PC-3 (cell line): ENCODE data around the gene CCDC34. TPM values are rescaled to one million over a fixed set of nuclear protein-coding genes. Genes with fewer than 3 reads are reported as not detected.

ENCODE experiments used
- ATAC-seq: fragments of 200-7000 bp; cut with Tn5 transposase; 2 replicates; pipeline ENCODE4 v1.9.1; 2020; ENCODE audit warnings: mild to moderate bottlenecking, moderate library complexity
- BruUV-seq: library from RNA; stranded (reverse); fragments of 400-500 nt; replicated peaks from 2 replicates; lab custom pipeline; 2021; lab: Mats Ljungman, UMichigan
- CTCF ChIA-PET: fragments of 300-600 bp; sonication (Branson Sonifier 250); formaldehyde crosslinking; loops from one replicate; lab custom pipeline; 2022; ENCODE audit warnings: antibody characterized with exemption; lab: Charles Lee
- POLR2A ChIA-PET: fragments of 300-600 bp; sonication (Branson Sonifier 250); formaldehyde crosslinking; loops from one replicate; lab custom pipeline; 2022; ENCODE audit warnings: antibody characterized with exemption; ENCODE audit not compliant: unreplicated experiment; lab: Charles Lee
- DNase-seq: peaks from one replicate; pipeline ENCODE4 v3.0.0-alpha.2; 2015
- H2AFZ ChIP-seq: fragments of 300-600 bp; sonication (generic); 2 replicates; pipeline ENCODE4 v1.6.0; 2016; ENCODE audit warnings: antibody characterized with exemption, low read length
- H3F3A ChIP-seq: fragments of 300-600 bp; sonication (generic); one replicate; pipeline ENCODE4 v1.6.0; 2017; ENCODE audit warnings: antibody characterized with exemption, low read length, control low read depth, mild to moderate bottlenecking; ENCODE audit not compliant: unreplicated experiment
- H3K27ac ChIP-seq: fragments of 300-600 bp; sonication (generic); 2 replicates; pipeline ENCODE4 v1.5.1; 2016; ENCODE audit warnings: mild to moderate bottlenecking, low read length
- H3K27me3 ChIP-seq: fragments of 300-600 bp; sonication (generic); 2 replicates; pipeline ENCODE4 v1.6.1; 2016; ENCODE audit warnings: low read length, mixed read lengths
- H3K36me3 ChIP-seq: fragments of 300-600 bp; sonication (generic); 2 replicates; pipeline ENCODE4 v1.6.1; 2016; ENCODE audit warnings: low read depth, mixed run types, low read length, mixed read lengths
- H3K4me1 ChIP-seq: fragments of 300-600 bp; sonication (generic); 2 replicates; pipeline ENCODE4 v1.5.1; 2016; ENCODE audit warnings: low read length; ENCODE audit not compliant: insufficient read depth
- H3K4me2 ChIP-seq: fragments of 300-600 bp; sonication (generic); 2 replicates; pipeline ENCODE4 v1.6.0; 2016; ENCODE audit warnings: low read length
- H3K4me3 ChIP-seq: fragments of 300-600 bp; sonication (generic); 2 replicates; pipeline ENCODE4 v1.5.1; 2016; ENCODE audit warnings: mild to moderate bottlenecking, low read length, mixed read lengths
- H3K79me2 ChIP-seq: fragments of 300-600 bp; sonication (generic); 2 replicates; pipeline ENCODE4 v1.6.1; 2017; ENCODE audit warnings: low read length, mixed read lengths
- H3K9ac ChIP-seq: fragments of 300-600 bp; sonication (generic); 2 replicates; pipeline ENCODE4 v1.6.0; 2016; ENCODE audit warnings: mild to moderate bottlenecking, low read length
- H3K9me2 ChIP-seq: fragments of 300-600 bp; sonication (generic); replicated peaks from 2 replicates; pipeline ENCODE4 v1.6.1; 2016; ENCODE audit warnings: mixed run types, low read length, mixed read lengths
- H3K9me3 ChIP-seq: fragments of 300-600 bp; sonication (generic); 2 replicates; pipeline ENCODE4 v1.6.1; 2016; ENCODE audit warnings: low read length, mixed read lengths
- H4K20me1 ChIP-seq: fragments of 300-600 bp; sonication (generic); 2 replicates; pipeline ENCODE4 v1.6.1; 2016; ENCODE audit warnings: low read length, mixed read lengths
- EZH2 ChIP-seq: fragments of 300-600 bp; sonication (generic); IDR thresholded peaks from one replicate; pipeline ENCODE4 v1.6.1; 2017; ENCODE audit warnings: antibody characterized with exemption, mild to moderate bottlenecking, low read length; ENCODE audit not compliant: unreplicated experiment
- EZH2phosphoT487 ChIP-seq: fragments of 300-600 bp; sonication (generic); IDR thresholded peaks from 2 replicates; pipeline ENCODE4 v1.6.1; 2018; ENCODE audit warnings: mild to moderate bottlenecking, antibody characterized with exemption, low read length, borderline replicate concordance
- intact Hi-C: fragments of 100-400 bp; cut with micrococcal nuclease; formaldehyde crosslinking; loops from 2 replicates; pipeline ENCODE4 v1.9.0; 2023
- total RNA-seq: library from RNA; depleted of rRNA; stranded (reverse); fragments of >200 nt; gene quantifications from 2 replicates; pipeline ENCODE4 v1.2.3, GENCODE V29; 2014
- TF ChIP-seq, protein P1 (sequence below): fragments of 300-600 bp; sonication (generic); conservative IDR thresholded peaks from 2 replicates; pipeline ENCODE4 v1.5.1; 2017; ENCODE audit warnings: antibody characterized with exemption, low read depth, mild to moderate bottlenecking, low read length

The CCDC34 gene
- total RNA-seq, 1 experiment from 2014 or later: 11.0 TPM

DNA sequence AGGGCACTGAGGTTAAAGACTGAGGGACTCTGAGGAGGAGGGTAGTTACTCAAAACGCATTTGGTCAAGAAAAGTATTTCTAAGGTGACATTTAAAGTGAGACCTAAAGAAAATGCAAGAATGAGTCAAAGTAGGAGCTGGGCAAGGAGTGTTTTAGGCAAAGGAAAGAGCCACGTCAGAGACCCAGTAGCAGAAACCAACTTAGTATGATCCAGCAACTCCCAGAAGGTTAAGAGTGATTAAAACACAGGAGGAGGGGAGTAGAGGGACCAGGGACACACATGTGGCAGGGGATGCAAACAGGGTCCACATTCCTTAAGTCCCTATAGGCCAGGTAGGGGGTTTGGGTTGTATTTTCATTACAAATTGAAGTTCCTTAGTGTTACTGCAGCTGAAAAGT lies 24.3 kb upstream of the CCDC34 start:
- POLR2A ChIA-PET: interaction anchor here (0.5 kb wide), 1 partner anchor 203 kb away, joined by 3 read pairs; no protein-coding TSS in a partner anchor
- peaks cover 18% of the 10 kb centered on the region for H3K4me1 ChIP-seq

DNA sequence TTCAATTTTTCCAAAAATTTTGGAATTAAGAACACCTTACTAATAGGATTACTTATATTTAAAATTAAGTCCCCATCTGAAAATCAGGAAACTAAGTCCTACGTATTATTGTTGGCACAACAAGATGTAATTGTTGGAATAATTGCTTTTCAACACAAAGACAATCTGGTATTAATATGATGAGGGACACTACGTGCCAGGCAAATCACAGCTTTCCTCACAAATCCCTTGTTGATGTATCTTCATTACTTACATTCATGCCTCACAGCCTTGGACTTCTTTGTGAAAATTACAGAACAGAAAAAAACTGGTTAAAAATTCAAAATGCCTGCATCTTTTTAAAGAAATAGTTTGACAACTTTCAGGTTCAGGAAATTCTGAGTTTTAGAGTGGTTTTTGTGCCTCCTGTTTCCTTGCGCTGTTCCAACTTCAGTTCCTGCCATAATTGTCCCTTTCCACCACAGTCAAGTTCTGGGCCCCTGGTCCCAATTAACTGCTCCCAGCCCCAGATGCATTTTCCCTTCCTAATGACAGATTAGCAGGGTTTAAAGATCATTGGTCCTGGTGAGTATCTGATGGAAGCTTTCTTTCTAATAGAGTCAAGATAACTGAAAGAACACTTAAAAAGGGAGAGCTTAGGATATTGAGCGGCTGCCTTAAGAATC lies 23.3 kb upstream of the CCDC34 start:
- Histone ChIP-seq H2AFZ (no peak overlapping the region), H3K27ac (no peak overlapping the region), H3K4me3 (no peak overlapping the region), H3K27me3 (no peaks in the 10 kb centered on the region), H3K4me1 (peaks cover 7% of the 10 kb centered on the region), H3K9ac (no peak overlapping the region), H3K79me2 (no peaks in the 10 kb centered on the region), H3K9me3 (no peaks in the 10 kb centered on the region), H4K20me1 (no peaks in the 10 kb centered on the region), H3K9me2 (no peaks in the 10 kb centered on the region), H3F3A (no peaks in the 10 kb centered on the region), H3K36me3 (no peaks in the 10 kb centered on the region), H3K4me2 (no peak overlapping the region)
- TF ChIP-seq EZH2phosphoT487 (no peak), EZH2 (no peak)
- TF ChIP-seq, protein P1, sequence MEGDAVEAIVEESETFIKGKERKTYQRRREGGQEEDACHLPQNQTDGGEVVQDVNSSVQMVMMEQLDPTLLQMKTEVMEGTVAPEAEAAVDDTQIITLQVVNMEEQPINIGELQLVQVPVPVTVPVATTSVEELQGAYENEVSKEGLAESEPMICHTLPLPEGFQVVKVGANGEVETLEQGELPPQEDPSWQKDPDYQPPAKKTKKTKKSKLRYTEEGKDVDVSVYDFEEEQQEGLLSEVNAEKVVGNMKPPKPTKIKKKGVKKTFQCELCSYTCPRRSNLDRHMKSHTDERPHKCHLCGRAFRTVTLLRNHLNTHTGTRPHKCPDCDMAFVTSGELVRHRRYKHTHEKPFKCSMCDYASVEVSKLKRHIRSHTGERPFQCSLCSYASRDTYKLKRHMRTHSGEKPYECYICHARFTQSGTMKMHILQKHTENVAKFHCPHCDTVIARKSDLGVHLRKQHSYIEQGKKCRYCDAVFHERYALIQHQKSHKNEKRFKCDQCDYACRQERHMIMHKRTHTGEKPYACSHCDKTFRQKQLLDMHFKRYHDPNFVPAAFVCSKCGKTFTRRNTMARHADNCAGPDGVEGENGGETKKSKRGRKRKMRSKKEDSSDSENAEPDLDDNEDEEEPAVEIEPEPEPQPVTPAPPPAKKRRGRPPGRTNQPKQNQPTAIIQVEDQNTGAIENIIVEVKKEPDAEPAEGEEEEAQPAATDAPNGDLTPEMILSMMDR: no peak
- intact Hi-C loops: no loop called here
- ATAC-seq: no peak
- ChIA-PET POLR2A (no interaction called here), CTCF (no interaction called here)
- BruUV-seq: no TSS peak
- DNase-seq: no peak

More for the DNA sequence above, 24.3 kb upstream of the CCDC34 start:
- Histone ChIP-seq H3K4me2 (no peak overlapping the region), H3K9me3 (no peaks in the 10 kb centered on the region), H3K27ac (no peak overlapping the region), H4K20me1 (no peaks in the 10 kb centered on the region), H2AFZ (no peak overlapping the region), H3K79me2 (no peaks in the 10 kb centered on the region), H3K27me3 (no peaks in the 10 kb centered on the region), H3K4me3 (no peak overlapping the region), H3K36me3 (no peaks in the 10 kb centered on the region), H3K9ac (no peak overlapping the region), H3K9me2 (no peaks in the 10 kb centered on the region), H3F3A (peaks cover 1% of the 10 kb centered on the region)
- ATAC-seq (no peak), DNase-seq (no peak)
- intact Hi-C loops: no loop called here
- no TSS peak for BruUV-seq
- CTCF ChIA-PET: no interaction called here
- TF ChIP-seq EZH2phosphoT487 (no peak), EZH2 (no peak)
- TF ChIP-seq, protein P1: no peak

DNA sequence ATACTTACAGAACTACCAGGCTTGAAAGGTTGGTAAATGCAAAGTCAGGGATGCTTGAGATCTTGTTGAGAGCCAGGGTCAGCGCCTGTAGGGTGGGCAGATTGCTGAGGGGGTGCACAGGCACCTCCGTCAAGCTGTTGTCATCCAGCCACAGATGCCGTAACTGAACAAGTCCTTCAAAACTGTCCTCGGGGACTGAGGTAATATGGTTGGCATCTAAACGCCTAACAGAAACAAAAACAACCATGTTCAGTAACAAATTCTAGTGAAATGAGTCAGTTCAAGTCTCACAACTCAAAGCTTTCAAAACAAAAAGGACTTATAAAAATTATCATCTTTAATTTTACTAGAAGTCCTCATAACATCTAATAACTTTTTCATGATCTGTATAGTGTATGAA lies 22.2 kb upstream of the CCDC34 start:
- intact Hi-C loops: no loop called here
- no peak overlapping the region for H2AFZ ChIP-seq

More for the DNA sequence above, 22.2 kb upstream of the CCDC34 start:
- Histone ChIP-seq H3K9ac (no peak overlapping the region), H3K36me3 (no peaks in the 10 kb centered on the region), H3K79me2 (no peaks in the 10 kb centered on the region), H3K9me3 (no peaks in the 10 kb centered on the region), H3K4me3 (no peak overlapping the region), H3K9me2 (no peaks in the 10 kb centered on the region), H3K27ac (no peak overlapping the region), H3K27me3 (no peaks in the 10 kb centered on the region), H4K20me1 (no peaks in the 10 kb centered on the region), H3K4me2 (no peak overlapping the region), H3F3A (no peaks in the 10 kb centered on the region), H3K4me1 (no peaks in the 10 kb centered on the region)
- ATAC-seq (no peak), DNase-seq (no peak)
- ChIA-PET CTCF (no interaction called here), POLR2A (no interaction called here)
- no peak for TF ChIP-seq EZH2
- TF ChIP-seq, protein P1: no peak
- TF ChIP-seq EZH2phosphoT487: no peak
- no TSS peak for BruUV-seq
